Panc1 (cell line): Measurements from ENCODE around the gene COL6A5.

Experiments
- CTCF ChIP-seq: fragments of 450-650 bp; IDR thresholded peaks from 2 replicates; pipeline ENCODE4 v1.5.1; 2017; ENCODE audit warnings: mild to moderate bottlenecking
- POLR2AphosphoS5 ChIP-seq: IDR thresholded peaks from 2 replicates; pipeline ENCODE4 v1.6.1; 2012; ENCODE audit warnings: mild to moderate bottlenecking, low read depth, low read length, moderate library complexity
- TCF7L2 ChIP-seq: IDR thresholded peaks from 2 replicates; pipeline ENCODE4 v1.6.1; 2011; ENCODE audit warnings: mild to moderate bottlenecking, low read depth, low read length, inconsistent platforms

- no peak for TF ChIP-seq CTCF
- no peak for TF ChIP-seq TCF7L2
- no peak for TF ChIP-seq POLR2AphosphoS5
Observed at GRCh38 chr3:130393594-130393993, 48.1 kb downstream of the COL6A5 start.
